Activated T-cell treated with anti-CD3 and anti-CD28 coated beads for 1 hour (primary cell): ENCODE measurements around the gene NPTXR.
"Not testable (repeated sequence)": the region's sequence is repeated elsewhere in the genome, so short reads cannot be mapped to it uniquely, and the experiment has no call there.

Experiments
- DNase-seq: peaks from one replicate; pipeline ENCODE4 v3.0.0-alpha.2; 2020; ENCODE audit warnings: low read depth

The NPTXR gene

DNA sequence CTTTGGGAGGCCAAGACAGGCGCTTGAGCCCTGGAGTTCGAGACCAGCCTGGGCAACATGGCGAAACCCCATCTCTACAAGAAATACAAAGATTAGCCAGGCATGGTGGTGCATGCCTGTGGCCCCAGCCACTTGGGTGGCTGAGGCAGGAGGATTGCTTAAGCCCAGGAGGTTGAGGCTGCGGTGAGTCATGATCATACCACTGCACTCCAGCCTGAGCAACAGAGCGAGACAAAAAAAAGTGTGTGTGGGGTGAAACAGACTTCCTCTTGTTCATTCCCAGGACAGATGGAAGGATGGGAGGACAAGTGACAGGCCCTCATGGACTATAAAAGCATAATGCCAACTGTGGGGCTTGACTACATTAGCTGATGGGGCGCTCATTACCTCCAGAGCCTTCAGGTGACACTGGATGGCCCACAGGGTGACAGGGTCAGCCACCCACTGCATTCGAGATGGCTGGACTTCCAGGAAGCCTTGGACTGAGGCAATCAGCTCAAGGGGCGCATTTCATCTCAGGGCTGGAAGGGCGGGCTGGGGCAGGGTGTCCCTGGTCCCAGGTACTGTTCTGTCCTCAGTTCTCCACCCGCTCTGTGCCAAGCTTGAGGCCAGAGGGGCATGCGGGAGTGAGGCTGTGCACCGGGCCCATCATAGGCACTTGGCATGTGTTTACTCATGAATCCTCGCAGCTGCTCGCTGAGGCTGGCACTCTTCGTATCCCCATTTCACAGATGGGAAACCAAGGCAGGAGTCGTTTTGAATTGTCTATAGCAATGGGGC, 12.5 kb downstream of the NPTXR start:
- DNase-seq, result no peak

DNA sequence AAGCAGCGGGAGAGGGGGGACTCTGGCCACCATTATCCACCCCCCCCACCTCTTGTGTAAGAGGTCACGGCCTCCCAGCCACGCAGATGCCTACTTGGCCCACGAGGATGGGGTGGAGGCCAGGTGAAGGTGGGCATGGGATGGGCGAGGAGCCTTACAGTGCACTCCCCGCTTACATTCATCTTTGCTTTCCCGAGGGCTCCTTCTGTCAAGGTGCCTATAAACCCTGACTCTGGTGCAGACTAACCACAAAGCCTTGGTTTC, 13.1 kb downstream of the NPTXR start:
- no peak for DNase-seq

DNA sequence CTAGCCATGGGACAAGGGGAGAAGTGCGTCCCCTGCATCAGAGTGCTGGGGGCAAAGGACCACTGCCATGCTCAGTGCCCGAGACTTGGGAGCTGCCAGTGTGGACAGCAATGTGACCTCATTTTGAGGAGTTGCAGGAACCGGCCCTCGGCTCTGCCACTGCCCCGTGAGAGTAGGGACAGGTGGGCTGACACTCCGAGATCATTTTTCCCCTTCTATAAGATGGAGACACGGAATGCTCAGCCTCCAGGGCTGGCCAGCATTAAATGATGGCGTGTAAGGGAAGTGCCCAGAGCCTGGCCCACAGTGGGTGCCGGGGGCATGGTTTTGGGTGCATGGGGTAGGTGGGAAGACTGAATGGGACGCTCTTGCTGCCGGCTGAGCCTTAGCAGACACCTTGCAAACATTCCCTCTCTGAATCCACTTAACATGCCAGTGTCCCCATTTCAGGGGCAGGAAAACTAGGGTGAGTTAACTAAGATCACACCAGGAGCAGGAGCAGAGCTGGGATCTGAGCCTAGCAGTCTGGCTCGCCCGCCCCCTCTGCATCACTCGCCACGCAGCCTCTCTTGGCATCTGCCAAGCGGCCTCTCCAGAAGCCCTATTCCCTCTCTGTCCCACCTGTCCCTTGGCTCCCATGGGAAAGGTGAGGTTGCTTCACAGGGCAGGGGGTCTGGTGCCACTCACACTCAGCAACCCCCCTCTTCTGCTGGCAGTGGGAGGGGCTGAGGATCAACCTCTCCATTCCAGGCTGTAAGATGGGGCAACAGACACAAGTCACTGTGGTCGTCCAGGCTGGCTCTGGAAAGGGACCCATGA, 13.6 kb downstream of the NPTXR start:
- no peak for DNase-seq

DNA sequence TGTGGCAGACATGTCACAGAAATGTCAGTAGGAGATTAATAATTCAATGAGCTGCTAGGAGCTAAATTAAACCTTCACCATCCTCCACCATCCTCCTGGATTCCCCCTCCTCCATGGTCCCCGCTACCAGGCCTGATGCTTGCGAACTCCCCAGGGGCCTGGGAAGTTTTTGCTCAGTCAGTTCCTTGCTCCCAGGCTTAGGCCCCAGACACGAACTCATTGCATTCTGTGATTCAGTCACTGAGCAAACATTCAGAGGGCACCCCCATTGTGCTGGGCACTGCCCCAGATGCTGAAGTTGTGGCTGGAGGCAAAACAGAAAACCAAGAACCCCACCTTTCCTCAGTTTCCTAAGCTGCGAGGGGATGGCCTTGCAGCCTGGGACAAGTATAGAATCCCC, 14.3 kb downstream of the NPTXR start:
- DNase-seq, result no peak

DNA sequence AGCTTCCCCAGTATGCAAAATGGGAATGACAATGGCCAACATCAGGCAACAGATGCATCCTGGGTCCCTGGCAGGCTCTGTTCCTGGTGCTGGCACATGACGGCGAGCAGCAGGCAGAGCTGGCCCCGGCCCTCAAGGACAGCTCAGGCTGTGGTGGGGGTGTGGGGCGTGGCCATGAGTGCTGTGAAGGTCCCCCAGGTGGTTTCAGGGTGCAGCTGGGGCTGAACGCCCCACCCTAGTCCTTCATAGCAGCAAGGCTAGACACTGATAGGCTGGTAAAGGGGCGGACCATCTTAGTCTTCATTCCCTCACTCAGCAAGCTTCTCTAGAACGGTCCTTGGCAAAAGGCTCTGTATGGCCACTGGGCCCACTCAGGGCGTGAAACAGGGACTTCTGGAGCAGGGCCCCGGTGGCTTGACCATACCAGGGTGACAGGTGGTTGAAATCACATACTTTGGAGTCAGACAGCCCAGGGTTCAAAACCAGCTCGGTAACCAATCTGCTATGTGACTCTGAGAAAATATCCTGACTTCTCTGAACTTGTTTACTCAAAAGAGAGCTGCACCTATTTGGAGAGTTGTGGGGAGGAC, 15.1 kb downstream of the NPTXR start:
- no peak for DNase-seq

DNA sequence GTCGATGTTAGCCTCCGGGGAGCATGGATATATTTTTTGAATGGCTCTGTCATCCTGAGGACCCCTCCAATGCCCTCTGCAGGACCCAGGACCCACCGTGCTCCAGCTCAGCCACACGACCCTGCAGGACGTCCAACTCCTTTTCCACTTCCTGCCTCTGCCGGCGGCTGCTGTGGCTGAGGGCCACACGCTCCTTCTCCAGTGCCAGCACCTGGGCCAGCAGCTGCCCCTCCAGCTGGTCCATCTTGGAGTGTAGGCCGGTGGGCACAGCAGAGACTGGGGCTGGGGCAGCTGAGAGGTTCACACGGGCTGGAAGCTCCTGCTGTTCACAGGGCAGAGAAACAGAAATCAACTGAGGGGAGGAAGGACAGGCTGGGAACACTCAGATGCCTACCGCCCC, 15.6 kb downstream of the NPTXR start:
- DNase-seq, result no peak

DNA sequence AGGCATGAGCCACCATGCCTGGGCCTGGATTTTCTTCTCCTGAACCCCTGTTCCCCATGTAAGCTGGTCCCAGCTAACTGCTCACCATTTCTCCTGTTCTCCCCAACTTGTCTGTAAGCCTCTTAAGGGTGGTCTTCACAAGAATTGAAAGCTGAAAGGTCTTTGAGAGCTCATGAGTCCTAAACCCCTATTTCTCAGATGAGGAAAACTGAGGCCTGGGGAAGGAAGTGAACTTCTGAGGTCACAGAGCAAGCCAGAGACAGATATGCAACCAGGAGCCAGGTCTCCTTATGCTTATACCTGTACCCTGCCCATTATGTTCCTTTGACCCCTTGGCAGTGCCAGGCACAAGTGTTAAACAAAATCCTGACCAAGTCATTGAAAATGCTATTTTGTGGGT, 16.3 kb downstream of the NPTXR start:
- DNase-seq, result no peak

DNA sequence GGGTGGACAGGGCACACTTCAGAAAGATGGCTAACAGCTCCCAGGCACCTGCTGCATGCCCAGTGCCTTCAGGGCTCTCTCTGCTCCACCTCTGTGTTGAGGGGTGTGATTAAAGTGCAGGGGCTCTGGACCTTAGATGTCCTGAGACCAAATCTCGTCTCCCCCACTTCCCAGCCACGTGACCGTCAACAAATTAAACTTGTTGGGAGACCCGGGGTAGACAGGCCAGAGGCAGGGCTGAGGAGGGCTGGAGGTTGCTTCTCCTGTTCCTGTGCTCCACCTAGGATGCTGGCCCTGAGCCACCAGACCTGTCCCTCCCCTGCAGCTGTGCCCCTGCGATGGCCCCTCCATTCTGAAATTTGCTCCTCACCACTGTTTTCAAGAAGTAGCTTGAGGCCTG, 17.0 kb downstream of the NPTXR start:
- DNase-seq, result no peak

DNA sequence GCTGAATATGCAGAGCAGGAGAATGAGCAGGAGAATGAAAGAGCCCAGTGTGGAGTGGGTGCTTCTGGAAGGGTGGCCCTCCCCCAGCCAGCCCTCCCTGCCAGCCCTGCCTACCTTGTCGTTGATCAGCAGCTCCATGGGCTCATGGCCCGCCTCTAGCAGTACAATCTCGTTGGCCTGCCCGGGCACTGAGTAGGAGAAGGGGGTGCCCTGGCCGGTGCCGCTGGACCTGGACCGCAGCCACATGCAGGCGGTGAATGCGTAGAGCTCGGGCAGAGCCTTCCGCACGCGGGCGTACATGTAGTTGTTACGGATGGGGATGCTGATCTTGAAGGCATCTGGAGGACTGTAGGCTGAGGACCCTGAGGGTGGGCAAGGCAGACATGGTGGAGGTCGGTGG, 17.4 kb downstream of the NPTXR start:
- DNase-seq, result no peak

DNA sequence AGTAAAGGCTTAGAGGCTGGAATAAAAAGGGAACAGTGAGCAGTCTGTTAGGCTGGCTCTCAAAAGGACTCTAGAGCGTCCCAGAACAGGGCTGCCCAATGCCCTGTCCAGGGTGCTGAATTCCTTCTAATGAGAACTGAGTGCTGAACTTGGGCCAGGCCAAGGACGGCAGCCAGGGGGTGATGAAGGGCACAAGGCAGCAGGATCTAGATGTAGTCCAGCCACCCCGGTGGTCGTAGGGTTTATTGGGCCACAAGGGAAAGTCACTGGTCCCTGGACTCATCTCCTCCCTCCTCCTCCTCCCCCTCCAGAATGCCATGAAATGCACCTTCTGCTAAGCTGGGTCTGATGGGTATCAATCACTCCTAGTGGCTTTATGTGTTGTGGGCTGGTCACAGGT, 19.2 kb downstream of the NPTXR start:
- DNase-seq, result peak; percentile 11

DNA sequence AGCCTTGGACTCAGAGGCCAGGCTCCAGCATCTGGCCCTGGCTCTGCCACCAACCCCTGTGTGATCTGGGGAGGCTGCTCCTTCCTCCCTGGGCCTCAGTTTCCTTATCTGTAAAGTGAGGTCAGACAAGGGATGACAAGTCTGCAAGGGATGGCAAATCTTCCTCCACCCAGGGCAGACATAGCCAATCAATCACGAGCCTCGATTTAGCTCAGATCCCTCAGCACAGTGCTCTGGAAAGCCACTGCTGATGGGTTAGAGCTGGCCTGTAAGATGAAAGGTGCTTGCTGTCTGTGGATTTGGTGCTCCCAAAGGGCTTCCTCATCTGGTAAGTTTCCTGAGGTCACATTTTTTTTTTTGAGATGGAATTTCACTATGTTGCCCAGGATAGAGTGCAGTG, 20.2 kb downstream of the NPTXR start:
- DNase-seq, result no peak

DNA sequence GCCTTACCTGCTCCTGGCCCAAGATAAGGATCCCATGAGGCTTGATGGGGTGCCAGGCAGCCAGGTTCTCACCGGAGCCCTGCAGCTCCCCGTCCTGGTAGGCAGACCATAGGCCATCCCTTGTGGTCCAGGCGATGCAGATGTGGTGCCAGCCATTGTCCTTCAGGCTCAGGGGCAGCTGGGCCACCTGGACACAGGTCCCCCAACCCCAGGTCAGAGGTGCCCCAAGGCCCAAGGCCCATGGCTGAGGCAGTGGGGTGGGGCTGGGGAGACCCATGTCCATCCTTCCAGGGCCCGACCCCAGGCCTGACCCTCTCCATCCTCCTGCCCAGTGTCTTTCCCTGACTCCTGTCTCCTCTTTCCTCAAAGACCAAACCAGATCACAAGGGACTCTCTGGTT, 20.8 kb downstream of the NPTXR start:
- no peak for DNase-seq

DNA sequence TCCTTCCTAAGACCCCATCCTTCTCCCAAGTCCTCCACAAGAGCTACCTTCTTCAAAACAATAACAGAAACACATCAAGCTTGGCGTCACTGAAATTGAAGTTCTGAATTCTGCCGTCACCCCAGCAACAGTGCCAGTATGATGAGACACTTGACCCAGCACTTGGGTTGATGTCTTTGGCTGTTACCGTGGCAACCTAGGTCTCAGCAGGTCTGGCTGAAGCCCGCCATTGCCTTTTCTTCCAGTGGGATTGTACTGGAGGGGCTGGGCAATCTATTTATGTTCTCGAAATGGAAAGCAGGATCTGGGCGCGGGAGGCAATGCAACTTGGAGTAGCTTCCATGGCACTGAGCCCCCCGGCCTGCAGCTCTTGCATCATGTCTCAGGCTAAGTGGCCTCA, 23.8 kb downstream of the NPTXR start:
- no peak for DNase-seq

DNA sequence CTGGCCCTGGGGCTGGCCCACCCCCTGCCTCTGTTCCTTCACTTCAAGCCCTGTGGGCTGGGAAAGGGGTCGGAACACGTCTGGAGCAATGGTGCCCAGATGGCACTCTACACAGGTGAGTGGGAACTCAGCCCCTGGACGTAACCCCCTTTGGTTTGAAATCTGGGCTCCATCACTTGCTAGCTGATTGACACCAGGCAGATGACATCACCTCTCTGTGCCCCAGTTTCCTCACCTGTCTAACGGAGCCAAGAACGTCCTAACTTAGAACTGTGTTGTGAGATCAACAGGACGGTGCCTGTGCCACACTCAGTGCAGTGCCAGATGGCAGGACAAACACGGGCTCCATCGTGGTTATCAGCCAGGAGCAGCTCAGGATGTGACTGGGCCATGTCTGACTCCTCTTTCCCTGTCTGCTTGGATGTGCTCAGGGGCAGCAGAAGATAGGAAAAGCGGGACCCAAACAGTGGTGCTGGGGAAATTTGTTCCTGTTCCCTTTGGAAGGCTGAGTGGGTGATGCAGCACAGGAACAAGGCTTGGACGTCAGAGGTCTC, 24.4 kb downstream of the NPTXR start:
- DNase-seq, result no peak

DNA sequence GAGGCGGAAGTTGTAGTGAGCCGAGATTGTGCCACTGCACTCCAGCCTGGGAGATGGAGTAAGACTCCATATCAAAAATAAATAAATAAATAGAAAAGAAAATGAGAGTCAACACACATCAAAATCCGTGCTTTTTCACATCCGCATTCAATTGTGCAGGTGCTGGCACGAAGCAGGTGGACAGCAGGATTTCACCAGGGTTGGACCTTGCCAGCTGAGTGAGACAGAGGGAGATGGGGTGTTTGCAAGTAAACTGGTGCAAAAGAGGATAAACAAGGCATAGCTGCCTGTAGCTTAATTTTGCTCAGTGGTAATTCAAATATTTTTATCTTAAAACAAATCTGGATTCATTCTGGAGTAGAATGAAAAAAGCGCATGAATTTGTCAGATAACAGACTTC, 26.6 kb downstream of the NPTXR start:
- DNase-seq, result no peak

DNA sequence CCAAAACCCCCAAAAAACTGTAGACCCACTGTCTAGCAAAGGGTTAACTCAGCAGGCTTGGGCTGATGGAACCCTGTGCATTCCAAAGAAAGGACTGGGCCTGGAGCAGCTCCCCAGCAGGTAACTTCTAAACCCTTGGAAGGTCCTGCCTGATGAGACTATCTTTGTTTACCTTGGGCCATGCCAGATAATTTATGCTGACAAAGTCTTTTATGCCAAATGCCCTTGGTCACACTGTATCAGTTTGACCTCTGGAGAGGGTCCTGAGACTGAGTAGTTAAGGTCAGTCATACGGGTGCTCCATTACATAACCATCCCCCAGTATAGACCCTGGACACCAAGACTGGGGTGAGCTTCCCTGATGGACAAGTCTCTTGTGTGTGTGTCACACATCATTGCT, 28.0 kb downstream of the NPTXR start:
- no peak for DNase-seq

DNA sequence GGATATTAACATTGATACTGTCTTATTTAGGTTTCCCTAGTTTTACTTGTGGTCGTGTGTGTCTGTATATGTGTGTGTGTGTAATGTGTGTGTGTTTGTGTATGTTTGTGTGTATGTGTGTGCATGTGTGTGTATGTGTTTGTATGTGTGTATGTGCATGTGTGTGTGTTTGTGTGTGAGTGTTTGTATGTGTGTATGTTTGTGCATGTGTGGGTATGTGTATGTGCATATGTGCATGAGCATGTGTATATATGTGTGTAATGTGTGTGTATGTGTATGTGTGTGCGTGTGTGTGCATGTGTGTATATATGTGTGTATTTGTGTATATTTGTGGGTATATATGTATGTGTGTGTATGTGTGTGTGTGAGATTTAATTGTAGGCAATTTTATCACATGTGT, 32.6 kb downstream of the NPTXR start:
- DNase-seq, result no peak

DNA sequence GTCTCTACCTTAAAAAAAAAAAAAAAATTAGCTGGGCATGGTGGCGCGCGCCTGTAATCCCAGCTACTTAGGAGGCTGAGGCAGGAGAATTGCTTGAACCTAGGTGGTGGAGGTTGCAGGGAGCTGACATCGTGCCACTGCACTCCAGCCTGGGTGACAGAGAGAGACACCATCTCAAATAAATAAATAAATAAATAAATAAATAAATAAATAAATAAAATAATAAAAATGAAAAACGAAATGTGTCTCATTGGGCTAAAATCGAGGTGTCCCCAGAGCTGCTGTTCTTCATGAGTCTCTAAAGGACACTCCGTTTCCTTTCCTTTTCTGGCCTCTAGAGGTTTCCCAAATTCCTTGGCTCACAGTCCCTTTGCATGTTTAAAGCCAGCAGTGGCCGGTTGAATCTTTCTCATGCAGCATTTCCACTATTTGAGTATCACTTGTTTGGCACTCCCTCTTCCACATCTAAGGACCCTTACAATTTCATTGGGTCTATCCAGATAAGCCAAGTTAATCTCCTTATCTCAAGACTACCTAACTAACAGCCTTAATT, 38.7 kb downstream of the NPTXR start:
- not testable (repeated sequence) for DNase-seq

DNA sequence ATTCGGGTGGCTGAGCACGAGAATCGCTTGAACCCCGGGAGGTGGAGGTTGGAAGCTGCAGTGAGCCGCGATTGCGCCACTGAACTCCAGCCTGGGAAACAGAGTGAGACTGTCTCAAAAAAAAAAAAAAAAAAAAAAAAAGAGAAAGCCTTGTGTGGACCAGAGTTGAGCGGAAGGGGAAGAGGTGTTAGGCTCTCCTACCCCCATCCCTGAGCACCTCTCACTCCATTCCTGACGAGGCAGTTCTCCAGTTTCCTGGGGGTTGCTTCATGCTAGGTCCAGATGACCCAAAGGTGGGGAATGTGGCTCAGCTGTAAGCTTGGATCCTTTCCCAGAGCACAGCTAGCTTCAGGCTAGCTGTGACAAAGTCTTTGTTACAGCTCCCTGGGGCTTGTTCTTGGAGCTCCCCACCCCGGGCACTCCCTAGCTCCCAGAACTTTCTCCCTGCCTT, 41.1 kb downstream of the NPTXR start:
- no peak for DNase-seq

DNA sequence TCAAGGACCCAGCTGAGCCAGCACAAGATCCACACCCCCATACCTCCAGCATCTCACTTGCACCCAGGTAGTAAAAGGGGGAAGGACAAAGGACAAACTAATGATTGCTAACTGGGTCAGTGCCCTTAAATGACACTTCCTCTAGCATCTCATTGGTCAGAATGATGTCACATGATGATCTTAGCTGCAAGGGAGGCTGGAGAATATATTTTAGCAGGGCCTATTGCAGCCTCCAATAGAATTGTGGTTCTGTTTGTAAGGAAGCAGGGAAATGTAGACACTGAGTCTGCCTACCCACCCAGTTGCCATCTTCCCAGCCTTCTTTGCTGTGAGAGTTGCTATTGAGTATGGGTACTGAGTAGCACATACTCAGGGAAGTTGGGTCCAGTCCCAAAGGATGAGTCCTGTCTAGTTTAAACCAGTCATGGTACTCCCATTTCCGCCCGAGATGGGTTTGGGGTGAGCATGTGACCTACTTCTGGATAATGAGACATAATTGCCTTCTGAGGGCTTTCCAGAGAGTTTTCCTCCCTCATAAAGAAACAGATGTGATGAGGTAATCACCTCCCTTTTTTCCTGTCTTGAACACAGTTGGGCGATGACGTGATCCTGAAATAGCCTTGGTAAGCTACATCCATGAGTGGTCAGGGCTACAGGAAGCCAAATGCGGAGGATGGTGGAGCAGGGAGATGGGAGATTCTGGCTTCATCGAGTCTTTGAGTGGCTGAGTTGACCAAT, 44.4 kb downstream of the NPTXR start:
- no peak for DNase-seq

DNA sequence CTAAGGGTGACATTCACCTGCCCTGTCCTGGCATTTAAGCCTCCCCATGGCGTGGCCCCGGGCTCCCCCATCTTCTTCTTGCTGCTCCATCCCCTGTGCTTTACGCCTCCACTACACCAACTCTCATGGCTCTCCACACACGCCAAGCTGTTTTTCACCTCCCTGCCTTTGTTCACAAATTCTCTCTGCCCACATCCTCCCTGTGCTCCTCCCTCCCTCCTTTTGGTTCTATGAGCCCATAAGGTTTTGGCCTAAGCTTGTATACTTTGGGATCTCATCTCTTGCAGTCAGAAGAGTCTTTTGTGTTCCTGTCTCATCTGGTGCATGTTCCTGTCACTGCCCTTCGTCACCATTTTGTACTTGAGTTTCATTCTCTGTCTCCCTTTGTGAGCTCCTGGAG, 45.3 kb downstream of the NPTXR start:
- DNase-seq, result no peak
